NCI-H345 (cell line): ENCODE results near the gene RMC1.
"Not testable (repeated sequence)": the region's sequence is repeated elsewhere in the genome, so short reads cannot be mapped to it uniquely, and the experiment has no call there.

Source experiments
- DNase-seq: peaks from one replicate; lab custom pipeline; 2025; lab: John Stamatoyannopoulos, UW

RMC1 gene

DNA sequence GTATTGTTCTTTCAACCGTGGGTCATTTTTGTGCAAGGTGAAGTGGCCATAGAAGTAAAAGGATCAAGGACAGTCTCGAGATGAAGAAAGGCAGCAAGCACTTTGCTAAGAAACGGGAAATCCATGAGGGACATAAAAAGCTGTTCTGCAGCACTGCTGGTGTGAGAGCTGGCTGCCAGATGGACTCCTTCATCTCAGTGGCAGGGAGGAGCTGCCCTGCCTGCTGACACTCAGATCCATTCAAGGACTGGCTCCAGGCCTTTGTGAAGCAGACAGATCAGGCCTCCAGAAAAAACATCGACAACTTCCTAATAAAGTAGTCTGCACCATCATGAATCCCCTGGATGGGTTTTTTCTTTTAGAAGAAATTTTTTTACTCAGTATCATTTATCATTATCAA is 29.5 kb downstream of the RMC1 start:
- DNase-seq: no peak

DNA sequence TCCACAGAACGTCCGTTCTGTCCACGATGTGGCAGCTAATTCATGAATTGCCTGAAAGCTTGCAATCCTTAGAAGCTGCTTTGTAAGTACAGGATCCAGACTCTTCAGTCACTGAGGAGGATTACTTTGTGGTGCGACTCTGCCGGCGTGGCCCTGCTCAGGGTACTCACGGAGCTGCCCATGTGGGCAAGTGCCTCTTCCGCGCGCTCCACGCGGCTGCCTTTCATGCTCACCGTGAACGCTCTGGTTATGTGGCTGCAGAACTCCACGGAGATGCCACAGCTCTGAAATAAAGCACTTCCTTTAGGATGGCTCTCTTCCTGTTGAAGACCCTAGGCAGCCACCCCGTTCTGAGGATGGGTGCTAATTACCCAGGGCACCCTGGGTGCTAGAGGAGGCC is 31.0 kb downstream of the RMC1 start:
- DNase-seq: no peak

DNA sequence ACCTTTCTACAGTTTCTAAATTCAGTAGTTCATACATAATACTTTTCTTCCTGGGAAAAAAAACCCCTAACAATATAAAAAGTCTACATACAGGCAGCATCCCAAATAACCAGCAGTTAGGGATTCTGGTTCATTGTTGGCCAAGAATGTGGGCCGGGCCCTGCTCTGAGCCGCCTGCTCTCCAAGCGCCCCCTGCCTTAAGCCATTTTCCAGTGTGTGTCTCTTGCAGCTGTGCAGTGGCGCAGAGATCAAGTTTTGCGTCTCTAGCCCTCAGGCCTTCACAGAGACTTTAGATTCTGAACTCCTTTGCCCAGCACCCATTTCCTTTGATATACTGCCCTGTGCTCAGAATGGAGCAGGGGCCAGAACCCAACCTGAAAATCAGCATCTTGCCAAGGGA is 32.9 kb downstream of the RMC1 start:
- no peak for DNase-seq

DNA sequence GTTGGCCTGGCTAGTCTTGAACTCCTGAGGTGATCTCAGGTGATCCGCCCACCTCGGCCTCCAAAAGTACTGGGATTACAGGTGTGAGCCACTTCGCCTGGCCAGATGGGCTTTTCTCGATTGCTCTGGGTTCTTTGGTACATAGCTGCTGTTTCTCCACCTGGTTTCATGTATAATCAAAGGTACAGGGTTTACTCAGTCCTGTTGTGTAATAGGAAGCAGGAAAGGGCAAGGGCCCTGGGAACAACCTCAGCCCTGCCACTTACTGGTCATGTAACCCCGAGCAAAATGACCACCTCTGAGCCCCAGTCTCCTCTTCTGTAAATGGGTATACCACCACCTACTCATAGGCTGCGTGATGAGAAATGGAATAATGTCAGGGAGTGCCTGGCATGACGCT is 34.0 kb downstream of the RMC1 start:
- no peak for DNase-seq

DNA sequence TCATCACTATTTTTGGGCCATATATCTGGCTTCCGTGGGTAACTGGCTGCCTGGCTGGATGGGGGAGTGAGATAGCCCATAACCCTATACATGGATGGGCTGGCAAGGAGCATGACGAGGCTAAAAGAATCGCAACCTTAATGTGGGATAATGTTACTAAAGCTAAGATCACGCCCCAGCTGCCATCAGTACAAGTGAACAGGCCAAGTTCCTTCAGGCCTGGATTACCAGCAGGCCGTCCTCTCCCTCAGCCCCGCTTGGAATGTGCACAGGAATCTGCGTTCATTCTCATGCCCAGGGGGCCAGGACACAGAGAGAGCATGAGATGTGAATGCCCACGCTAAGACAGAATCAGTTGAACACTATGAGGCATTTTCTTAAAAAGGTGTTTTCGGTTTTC is 34.7 kb downstream of the RMC1 start:
- no peak for DNase-seq

DNA sequence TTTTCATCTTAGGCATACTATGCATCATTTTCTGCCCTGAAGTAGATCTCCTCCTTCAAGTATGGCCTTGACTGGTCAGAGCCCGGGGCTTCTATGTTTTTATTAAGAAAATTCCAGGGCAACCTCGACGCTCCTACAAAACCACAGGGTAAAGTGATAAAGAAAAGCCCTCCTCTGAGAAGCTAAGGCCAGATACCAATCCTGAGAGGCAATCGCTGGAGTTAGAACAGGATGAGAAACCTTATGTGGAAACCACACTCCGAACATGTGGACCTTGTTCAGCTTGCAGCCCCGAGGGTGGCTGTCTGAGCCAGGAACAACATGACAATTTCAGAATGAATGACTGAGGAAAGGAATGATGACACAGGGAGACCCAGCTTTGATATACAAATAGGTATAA is 35.6 kb downstream of the RMC1 start:
- DNase-seq: no peak

DNA sequence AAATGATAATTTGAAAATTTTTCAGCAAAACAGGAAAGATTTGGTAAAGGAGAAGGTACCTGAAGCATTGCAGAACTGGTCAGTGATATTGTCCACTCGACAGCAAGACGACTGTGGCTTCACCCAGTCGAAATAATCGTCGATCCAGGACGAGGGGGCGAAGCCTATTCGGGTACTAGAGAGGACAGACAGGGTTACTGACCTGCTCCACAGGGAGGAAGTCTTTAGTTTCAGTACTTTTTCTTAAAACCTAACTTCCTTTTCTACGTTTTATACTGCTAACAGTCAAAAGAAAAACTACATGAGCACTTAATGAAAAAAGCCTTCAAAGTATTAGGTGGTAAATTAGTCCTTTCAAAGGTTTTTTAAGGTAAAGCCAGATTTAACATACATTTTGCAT is 36.0 kb downstream of the RMC1 start:
- no peak for DNase-seq

DNA sequence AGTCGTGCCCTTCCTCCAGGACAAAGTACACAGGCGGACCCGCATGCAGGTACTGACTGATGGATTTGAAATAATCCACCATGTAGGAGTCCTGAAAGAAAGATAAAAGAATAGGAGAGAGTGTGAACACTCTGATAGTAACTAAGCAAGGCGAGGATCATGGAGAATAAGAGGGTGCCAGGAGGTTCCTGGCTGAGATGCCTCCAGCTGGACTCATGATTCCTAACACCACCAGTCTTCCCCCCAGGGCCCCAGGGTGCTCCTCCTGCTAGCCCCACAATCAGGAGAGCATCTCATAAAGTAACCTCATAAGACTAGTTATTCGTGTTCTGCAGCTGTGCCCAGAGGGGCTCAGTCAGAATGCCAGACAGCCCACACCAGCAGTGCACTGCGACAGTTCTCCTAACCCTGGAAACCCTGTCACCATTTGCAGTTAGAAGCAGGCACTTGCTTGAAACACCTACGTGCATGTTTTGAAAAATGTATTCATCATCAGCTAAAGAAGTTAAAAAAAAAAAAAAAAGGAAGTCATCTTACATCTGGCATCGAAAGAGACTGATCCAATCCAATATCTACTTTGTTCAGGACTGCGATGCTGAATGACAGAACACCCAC is 36.7 kb downstream of the RMC1 start:
- DNase-seq: no peak

DNA sequence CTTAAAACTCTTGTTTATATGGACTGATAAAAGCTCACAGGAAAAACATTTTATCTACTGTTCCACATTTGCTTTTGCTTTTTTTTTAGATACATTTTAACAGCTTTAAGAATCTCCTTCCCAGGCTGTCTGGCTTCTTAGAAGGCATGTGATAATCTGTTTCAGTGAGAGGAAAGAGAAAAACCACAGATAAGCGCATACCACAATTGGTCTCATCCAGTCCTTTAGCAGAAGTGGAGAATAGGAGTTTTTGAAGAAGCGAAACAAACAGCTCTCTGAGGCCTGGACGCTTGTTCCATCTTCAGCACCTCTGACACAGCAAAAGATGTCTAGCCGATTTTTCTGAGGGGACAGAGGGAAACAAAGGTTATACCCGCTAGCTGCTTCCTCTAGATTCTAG is 37.6 kb downstream of the RMC1 start:
- DNase-seq: no peak

DNA sequence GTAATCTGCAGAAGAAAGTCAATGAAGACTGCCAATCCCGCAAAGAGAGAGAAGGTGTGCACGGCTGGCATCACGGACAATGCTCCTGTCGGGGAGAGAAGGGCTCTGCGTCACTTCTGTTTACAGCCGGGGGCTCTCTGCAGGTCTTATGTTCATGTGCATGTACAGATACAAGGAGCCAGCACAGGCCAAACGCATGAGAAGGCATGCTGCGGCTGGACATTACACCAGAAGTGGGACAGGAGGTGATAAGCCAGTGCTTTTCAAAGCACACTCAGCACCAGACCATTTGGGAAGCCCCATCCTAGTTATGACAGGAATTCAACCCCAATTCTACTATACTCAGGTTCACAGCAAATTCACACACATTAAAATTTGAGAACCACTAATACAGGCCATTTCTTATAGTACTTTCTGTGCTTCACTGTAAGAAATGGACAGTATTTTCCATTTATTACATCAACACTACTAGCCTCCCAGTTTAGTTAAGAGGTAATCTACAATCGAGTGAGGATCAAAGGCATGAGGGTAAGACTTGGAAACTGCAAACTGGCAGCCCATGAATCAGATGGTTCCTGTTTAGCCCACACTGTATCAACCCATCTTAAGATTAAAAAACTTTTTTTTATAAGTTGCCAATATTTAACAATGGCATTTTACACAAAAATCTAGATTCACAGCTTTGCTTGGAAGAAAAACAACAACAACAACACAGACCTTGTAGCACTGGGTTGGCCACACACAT is 38.2 kb downstream of the RMC1 start:
- DNase-seq: no peak

DNA sequence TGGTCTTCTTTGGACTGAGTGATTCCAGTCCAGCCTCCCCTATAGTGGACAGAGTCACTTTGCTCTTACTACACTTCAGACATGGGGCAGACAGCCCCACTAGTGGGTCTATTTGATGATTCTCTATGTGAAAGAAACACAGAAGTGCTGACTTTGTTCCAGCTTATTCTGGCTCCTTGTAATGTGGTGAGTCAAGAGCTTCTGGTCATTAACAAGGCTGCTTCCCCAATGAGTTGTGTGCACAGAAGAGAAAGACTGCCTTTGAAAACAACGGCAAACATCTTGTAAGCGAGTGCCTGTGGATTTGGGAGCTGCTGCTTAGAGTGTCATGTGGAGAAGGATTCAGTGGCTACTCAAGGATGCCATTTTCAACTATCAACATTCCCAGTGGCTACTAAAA is 39.1 kb downstream of the RMC1 start:
- DNase-seq: no peak

DNA sequence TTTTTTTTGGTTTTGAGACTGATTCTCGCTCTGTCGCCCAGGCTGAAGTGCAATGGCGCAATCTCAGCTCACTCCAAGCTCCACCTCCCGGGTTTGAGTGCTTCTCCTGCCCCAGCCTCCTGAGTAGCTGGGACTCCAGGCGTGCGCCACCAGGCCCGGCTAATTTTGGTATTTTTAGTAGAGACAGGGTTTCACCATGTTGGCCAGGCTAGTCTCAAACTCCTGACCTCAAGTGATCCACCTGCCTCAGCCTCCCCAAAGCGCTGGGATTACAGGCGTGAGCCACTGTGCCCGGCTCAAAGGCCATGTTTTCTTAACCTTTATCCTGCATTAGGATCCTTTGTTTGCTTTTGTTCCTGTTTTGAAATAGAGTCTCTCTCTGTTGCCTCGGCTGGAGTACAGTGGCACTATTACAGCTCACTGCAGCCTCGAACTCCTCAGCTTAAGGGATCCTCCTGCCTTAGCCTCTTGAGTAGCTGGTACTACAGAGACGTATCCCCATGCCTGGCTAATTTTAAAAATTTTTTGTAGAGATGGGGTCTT is 42.0 kb downstream of the RMC1 start:
- no peak for DNase-seq

DNA sequence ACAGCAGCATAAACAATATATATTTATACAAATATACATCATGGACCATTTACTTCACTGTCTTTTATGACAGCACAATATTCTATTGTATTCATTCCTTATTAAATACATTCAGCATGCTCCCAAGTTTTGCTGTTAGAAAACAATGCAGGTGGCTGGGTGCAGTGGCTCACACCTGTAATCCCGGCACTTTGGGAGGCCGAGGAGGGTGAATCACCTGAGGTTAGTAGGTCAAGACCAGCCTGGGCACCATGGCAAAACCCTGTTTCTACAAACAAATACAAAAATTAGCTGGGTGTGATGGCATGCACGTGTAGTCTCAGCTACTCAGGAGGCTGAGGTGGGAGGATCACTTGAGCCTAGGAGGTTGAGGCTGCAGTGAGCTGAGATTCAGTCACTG is 44.0 kb downstream of the RMC1 start:
- no peak for DNase-seq

DNA sequence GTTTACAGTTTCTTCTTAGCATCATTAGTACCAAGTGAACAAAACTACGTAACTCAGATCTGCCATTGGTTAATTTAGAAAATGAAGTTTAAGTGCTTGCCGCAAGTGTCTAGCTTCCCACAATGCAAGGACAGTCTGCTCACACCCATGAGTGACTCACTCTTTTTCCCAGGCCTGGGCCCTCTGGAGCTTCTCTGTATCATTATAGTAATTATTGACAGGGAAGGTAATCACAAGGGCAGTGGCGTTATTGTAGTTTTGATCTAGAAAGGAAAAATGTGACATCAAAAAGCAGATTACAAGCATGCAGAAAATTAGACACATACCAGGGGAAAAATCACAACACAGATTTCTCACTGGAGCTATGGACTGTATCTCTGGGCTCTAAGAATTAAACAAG is 44.5 kb downstream of the RMC1 start:
- DNase-seq: no peak

DNA sequence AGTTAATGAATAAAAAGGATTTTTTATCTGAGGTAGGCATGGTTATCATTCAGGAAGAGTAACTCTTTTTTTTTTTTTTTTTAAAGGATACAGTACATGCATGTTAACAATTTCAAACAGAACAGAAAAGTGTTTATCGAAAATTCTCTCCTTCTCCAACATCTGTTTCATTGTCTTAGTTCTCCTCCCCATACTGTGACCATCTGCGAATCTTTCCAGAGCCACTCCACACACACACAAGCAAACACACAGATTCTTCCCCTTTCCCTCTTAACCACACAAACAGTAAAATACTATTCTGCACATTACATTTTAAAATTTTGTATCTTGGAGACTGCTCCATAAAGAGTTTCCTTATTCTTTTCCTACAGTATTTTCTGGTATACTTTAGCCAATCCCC is 45.0 kb downstream of the RMC1 start:
- DNase-seq: no peak

DNA sequence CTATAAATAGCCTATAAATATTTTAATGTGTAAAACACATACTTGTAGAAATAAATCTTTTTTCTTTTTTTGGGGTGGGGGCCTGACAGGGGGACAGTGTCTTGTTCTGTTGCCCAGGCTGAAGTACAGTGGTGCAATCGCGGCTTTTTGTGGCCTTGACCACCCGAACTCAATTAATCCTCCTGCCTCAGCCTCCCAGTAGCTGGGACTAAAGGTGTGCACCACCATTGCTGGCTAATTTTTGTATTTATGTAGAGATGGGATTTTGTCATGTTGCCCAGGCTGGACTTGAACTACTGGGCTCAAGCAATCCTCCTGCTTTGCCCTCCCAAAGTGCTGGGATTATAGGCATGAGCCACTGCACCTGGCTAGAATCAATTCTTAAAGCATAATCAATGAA is 45.4 kb downstream of the RMC1 start:
- no peak for DNase-seq

DNA sequence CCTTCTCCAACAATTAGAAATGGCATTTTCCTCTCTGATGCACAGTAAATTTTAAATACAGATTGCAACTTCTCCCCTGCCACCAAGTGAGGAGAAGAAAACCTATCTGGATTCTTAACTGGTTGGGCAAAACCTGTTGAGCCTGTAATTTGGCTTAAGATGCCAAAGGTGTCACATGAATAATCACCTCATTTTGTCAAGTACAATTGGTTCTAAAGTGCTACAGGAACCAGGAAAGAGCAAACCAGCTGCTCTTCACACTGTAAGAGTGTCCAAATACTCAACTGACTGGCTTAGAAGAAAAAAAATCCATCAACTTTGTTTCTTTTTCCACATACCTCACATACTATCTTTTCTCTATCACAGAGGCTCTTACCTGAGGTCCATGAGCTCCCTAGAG is 47.6 kb downstream of the RMC1 start:
- DNase-seq: no peak

DNA sequence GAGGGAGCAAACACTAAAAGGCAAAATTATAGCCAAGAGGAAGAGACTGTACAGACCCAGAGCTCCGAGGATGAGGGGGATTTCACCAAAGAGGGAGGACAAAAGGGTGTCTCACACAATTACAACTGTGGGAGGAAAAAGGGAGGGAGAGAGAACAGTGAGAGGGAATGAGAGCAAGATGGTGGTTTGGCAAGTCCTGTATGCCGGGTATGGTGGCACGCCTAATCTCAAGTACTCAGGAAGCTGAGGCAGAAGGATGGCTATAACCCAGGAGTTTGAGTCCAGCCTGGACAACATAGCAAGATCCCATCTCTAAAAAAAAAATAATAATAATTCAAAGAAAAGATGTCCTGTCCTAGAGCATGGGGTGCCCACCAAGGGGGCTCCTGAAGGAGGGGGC is 48.7 kb downstream of the RMC1 start:
- no peak for DNase-seq

DNA sequence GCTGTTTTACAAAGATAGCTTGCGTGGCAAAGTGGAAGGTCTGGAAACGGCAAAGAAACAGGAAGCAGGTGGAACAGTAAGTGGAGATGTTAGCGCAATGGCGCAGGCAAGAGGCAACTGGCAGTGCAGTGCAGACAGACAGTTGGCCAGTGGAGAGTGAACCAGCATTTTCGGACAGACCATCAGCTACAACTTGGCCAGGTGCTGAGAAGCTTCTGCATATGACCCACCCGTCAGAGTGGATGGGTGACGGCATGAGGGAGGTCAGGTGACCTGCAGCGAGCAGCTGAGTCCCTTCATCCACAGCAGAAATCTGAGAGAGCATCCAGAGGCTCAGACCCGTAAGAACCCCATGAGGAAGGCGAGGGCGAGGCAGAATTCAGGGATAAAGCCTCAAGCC is 49.2 kb downstream of the RMC1 start:
- DNase-seq: no peak

DNA sequence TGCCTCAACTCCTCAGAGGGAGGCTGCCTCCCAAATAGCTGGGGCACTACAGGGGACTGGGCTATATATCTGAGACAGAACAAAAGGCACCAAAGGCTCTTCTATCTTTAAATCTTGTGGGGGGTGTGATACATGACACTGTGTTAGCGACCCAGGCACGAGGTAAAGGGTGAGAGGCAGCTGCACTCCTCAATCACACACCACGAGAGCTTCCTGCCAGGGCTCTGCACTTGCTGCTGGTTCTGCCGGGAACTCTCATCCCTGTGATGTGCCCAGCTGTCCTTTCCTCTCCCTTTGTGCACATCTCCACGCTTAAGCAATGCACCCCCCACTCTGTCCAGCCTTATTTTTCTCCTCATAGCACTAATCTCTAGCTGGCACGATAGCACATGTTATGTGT is 50.6 kb downstream of the RMC1 start:
- DNase-seq: no peak

DNA sequence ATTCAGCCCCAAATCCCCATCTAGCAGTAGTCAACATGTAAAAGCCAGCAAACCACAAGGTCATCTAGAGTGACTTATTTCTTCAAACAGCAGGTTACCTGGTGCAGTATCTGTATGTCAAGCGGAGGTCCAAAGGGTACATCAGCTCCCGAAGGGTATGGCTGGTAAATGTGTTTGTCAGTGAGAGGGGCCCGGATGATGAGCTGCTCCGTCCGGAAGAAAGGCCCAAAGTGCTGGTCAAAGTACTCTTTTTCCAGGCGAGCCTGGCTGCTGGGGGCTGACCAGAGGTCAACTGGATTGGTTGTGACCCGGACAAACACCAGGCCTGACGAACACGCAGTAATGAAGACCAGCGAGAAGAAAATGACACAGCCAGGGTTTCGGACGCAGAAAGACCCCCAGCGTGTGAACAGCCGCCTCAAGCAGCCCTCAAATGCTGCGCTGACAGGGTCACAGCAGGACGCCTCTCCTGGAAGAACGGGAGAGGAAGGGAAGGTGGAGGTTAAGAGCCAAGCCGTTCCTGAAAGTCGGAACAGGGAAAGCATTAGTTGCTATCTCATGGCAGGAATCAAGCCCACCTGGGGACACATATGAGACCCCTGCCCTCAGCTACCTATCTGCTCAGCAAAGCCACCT is 53.0 kb downstream of the RMC1 start:
- DNase-seq: no peak

DNA sequence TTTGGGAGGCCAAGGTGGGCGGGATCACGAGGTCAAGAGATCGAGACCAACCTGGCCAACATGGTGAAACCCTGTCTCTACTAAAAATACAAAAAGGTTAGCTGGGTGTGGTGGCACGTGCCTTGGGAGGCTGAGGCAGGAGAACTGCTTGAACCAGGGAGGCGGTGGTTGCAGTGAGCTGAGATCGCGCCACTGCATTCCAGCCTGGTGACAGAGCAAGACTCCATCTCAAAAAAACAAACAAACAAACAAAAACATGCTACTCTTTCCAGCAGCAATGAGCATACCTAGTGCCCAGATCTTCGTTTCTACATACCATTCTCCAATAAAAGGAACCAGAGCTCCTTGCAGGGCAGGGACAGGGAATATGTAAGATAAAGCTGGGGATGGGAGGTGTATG is 54.2 kb downstream of the RMC1 start:
- not testable (repeated sequence) for DNase-seq

DNA sequence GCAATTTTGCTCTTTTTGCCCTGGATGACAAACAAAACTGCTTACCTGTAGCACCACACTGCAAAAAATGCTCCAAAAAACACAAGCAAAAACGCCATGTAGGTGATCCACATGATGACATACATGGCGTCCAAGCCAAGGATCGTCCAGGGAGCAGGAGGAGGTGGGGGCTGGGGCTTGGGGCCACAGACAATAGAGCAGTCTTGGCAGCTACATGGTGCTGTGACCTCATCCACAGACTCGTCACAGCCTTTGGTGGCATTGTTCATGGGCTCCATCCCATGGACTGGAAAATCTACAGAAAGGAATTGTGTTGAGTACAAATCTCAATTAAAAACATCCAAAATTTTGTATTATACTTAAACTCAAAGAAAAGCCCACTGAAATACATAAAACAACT is 56.9 kb downstream of the RMC1 start:
- DNase-seq: no peak
